Smooth muscle cell (in vitro differentiated cells): ENCODE measurements around the gene GOT2. TPM values are rescaled to one million over a fixed set of nuclear protein-coding genes. Genes with fewer than 3 reads are reported as not detected.
"Not testable (repeated sequence)": the region's sequence is repeated elsewhere in the genome, so short reads cannot be mapped to it uniquely, and the experiment has no call there.

Experiments
- DNase-seq: peaks from one replicate; lab custom pipeline; 2025; ENCODE audit not compliant: unreplicated experiment; lab: John Stamatoyannopoulos, UW
- H2AFZ ChIP-seq: fragments of 200-600 bp; sonication (generic); 2 replicates; pipeline ENCODE4 v1.6.0; 2016; ENCODE audit warnings: antibody characterized with exemption, low read depth, mild to moderate bottlenecking
- H3F3A ChIP-seq: fragments of 200-600 bp; sonication (generic); 2 replicates; pipeline ENCODE4 v1.6.0; 2017; ENCODE audit warnings: antibody characterized with exemption, low read depth
- H3K27ac ChIP-seq: fragments of 200-600 bp; sonication (generic); 2 replicates; pipeline ENCODE4 v1.5.1; 2016; ENCODE audit warnings: low read depth, mild to moderate bottlenecking
- H3K27me3 ChIP-seq: fragments of 200-600 bp; sonication (generic); 2 replicates; pipeline ENCODE4 v1.6.1; 2016; ENCODE audit warnings: low read depth, mild to moderate bottlenecking
- H3K36me3 ChIP-seq: fragments of 200-600 bp; sonication (generic); 2 replicates; pipeline ENCODE4 v1.5.1; 2016; ENCODE audit warnings: low read depth
- H3K4me1 ChIP-seq: fragments of 200-600 bp; sonication (generic); 2 replicates; pipeline ENCODE4 v1.5.1; 2016; ENCODE audit warnings: low read depth
- H3K4me2 ChIP-seq: fragments of 200-600 bp; sonication (generic); 2 replicates; pipeline ENCODE4 v1.6.0; 2016; ENCODE audit warnings: mild to moderate bottlenecking
- H3K4me3 ChIP-seq: fragments of 200-600 bp; sonication (generic); 2 replicates; pipeline ENCODE4 v1.5.1; 2016; ENCODE audit warnings: mild to moderate bottlenecking
- H3K79me2 ChIP-seq: fragments of 200-600 bp; sonication (generic); 2 replicates; pipeline ENCODE4 v1.6.0; 2016; ENCODE audit warnings: low read depth, mild to moderate bottlenecking
- H3K9ac ChIP-seq: fragments of 200-600 bp; sonication (generic); 2 replicates; pipeline ENCODE4 v1.6.0; 2016; ENCODE audit warnings: low read depth
- H3K9me3 ChIP-seq: fragments of 200-600 bp; sonication (generic); replicated peaks from 2 replicates; pipeline ENCODE4 v1.5.1; 2016; ENCODE audit warnings: low read depth
- H4K20me1 ChIP-seq: fragments of 200-600 bp; sonication (generic); 2 replicates; pipeline ENCODE4 v1.6.0; 2016; ENCODE audit warnings: low read depth
- CTCF ChIP-seq: fragments of 200-600 bp; sonication (generic); IDR thresholded peaks from 2 replicates; pipeline ENCODE4 v1.5.1; 2017; ENCODE audit warnings: borderline replicate concordance, mild to moderate bottlenecking, antibody characterized with exemption; ENCODE audit not compliant: insufficient read depth, poor library complexity, severe bottlenecking
- WGBS: methylation state at CpG from one replicate; pipeline ENCODE4 v1.1.7; 2016; ENCODE audit warnings: low lambda C conversion rate; 5-methylcytosine and 5-hydroxymethylcytosine counted together
- polyA plus RNA-seq: library from polyadenylated mRNA; unstranded; fragments of >200 nt; fragmentation: Nextera tagmentation; extraction: Ambion mirVana; gene quantifications from 2 replicates; pipeline ENCODE4 v1.2.1, GENCODE V29; 2016
- total RNA-seq: library from RNA; depleted of rRNA; stranded (reverse); fragments of >200 nt; gene quantifications from 2 replicates; pipeline ENCODE4 v1.2.3, GENCODE V29; 2014

The GOT2 gene
- total RNA-seq (43.6 and 53.8 TPM in 2 replicates), polyA plus RNA-seq (76.9 and 83.5 TPM in 2 replicates)

DNA sequence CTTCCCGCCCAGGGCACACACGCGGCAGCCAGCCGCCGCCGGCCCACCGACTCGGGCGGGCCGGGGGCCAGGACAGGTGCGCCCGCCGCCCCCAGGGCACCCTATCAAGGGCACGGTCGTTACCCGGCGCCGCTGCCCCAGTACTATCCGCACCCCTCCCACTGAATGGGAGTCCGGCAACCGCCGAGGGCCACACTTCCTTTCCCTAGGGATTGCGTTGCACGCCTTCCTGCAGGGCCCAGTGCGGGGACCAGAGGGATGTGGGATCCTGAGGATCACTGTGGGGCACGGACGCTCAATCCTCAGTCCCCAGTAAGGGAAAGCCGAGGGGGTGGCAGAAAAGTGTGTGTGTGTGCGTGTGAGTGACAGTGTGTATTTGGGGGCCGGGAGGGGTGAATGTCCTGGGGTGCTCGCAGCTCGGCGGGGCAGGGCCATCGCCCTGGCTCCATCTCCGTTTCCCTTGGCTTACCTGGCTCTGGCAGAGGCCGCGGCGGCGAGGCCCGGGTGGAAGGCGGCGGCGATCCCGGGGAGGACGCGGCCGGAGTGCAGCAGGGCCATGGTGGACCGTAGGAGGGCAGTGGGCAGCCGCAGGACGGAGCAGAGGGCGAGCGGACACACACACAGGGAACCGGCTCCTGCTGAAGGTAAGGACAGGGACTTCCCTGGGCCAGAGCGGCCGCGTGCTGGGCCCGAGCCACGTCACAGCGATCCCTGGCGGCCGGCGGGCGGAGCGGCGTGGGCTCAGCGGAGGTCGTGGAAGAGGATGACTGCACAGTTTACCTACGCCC is at the start of gene GOT2:
Gene GOT2, minus strand, starts transcription at position 646 of the 788 bp plus-strand sequence. Its CDS starts 88 bp downstream, at position 558.
- no peaks in the 10 kb centered on the region for H3F3A ChIP-seq
- H3K27ac ChIP-seq = peak within 1 kb of the TSS; percentile 37
- H3K4me3 ChIP-seq = peak within 1 kb of the TSS; percentile 97
- peak within 1 kb of the TSS; percentile 95 for H3K4me2 ChIP-seq
- peaks cover 41% of the 10 kb centered on the region for H3K79me2 ChIP-seq
- peak; percentile 53 for DNase-seq
- no peaks in the 10 kb centered on the region for H3K9me3 ChIP-seq
- H3K4me1 ChIP-seq = peaks cover 10% of the 10 kb centered on the region
- 1% methylated on average over 55 of the region's 68 CpGs for WGBS
- peak within 1 kb of the TSS; percentile 73 for H3K9ac ChIP-seq
- no peaks in the 10 kb centered on the region for H3K27me3 ChIP-seq
- H2AFZ ChIP-seq = peak within 1 kb of the TSS; percentile 99
- peaks cover 43% of the 10 kb centered on the region for H4K20me1 ChIP-seq
- peaks cover 4% of the 10 kb centered on the region for H3K36me3 ChIP-seq
- peak; percentile 79 for TF ChIP-seq CTCF

- not testable (repeated sequence) for H3K9me3 ChIP-seq, H3K27ac ChIP-seq, H2AFZ ChIP-seq, H3K27me3 ChIP-seq, DNase-seq, H3K36me3 ChIP-seq, H3K9ac ChIP-seq, H3K4me1 ChIP-seq, H4K20me1 ChIP-seq, H3F3A ChIP-seq, H3K4me3 ChIP-seq, H3K79me2 ChIP-seq, H3K4me2 ChIP-seq
- WGBS = 83% methylated on average over 1 of the region's 1 CpG
Measured at GRCh38 chr16:58779291-58779690, 45.2 kb upstream of the GOT2 start.

- Histone ChIP-seq H3K9me3 (no peaks in the 10 kb centered on the region), H3K27me3 (peaks cover 8% of the 10 kb centered on the region), H3F3A (no peaks in the 10 kb centered on the region), H3K4me3 (no peak overlapping the region), H3K36me3 (no peaks in the 10 kb centered on the region), H3K79me2 (no peaks in the 10 kb centered on the region), H2AFZ (no peak overlapping the region), H3K4me2 (no peak overlapping the region), H3K9ac (no peak overlapping the region), H3K4me1 (no peaks in the 10 kb centered on the region), H4K20me1 (no peaks in the 10 kb centered on the region), H3K27ac (no peak overlapping the region)
- no peak for TF ChIP-seq CTCF
- no peak for DNase-seq
Measured at GRCh38 chr16:58773870-58774269, 39.8 kb upstream of the GOT2 start.

DNA sequence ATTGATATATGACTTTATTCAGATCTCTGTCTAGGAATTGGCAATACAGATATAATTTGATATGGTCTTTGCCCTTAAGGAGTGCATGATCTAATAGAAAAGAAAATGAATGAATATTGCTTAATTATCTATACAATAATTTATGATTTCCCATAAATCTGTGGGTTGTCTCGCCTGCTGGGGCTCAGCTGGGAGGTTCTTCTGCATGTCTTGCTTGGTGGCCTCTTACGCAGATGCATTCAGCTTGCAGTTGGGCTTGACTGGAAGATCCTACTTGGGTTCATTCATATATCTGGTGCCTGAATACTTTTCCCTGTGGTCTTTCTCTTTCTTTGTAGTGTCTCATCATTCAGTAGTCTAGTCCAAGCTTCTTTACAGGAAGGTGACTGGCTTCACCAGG is 34.0 kb upstream of the GOT2 start:
- Histone ChIP-seq H3K4me1 (no peaks in the 10 kb centered on the region), H3K4me2 (no peak overlapping the region), H3K79me2 (no peaks in the 10 kb centered on the region), H2AFZ (no peak overlapping the region), H3K27me3 (peaks cover 8% of the 10 kb centered on the region), H3K9me3 (no peaks in the 10 kb centered on the region), H4K20me1 (no peaks in the 10 kb centered on the region), H3F3A (no peaks in the 10 kb centered on the region), H3K36me3 (no peaks in the 10 kb centered on the region), H3K4me3 (no peak overlapping the region), H3K27ac (no peak overlapping the region), H3K9ac (no peak overlapping the region)
- no peak for DNase-seq
- TF ChIP-seq CTCF = no peak
- 50% methylated on average over 2 of the region's 2 CpGs for whole genome bisulfite sequencing
